CD14-positive monocyte (primary cell): ENCODE data around the gene SMC5. TPM values are rescaled to one million over a fixed set of nuclear protein-coding genes. Genes with fewer than 3 reads are reported as not detected.

Experiments used
- DNase-seq, 3 donors: peaks; one replicate each; pipeline ENCODE4 v3.0.0-alpha.2; 2011 to 2022
- H2AFZ ChIP-seq: 2 replicates; pipeline ENCODE4 v1.6.0; 2012; ENCODE audit warnings: mild to moderate bottlenecking, low read depth, low read length, inconsistent platforms; ENCODE audit not compliant: insufficient read depth, poor library complexity, severe bottlenecking
- H3K27ac ChIP-seq, 2 donors: 1 replicate in 1 of 2; 2 replicates in 1 of 2; pipeline ENCODE4 v1.5.1; 2012 to 2013; ENCODE audit warnings: low read length in 2 of 2, control low read depth in 1 of 2, inconsistent platforms in 1 of 2, low read depth in 1 of 2, mild to moderate bottlenecking in 1 of 2
- H3K27me3 ChIP-seq, 2 donors: one replicate each; pipeline versions ENCODE4 v1.6.0 to v1.6.1; 2011 to 2013; ENCODE audit warnings: low read length in 2 of 2; ENCODE audit not compliant: control insufficient read depth in 2 of 2, insufficient read depth in 2 of 2
- H3K36me3 ChIP-seq, 2 donors: replicated peaks in 1 of 2; 1 replicate in 1 of 2; 2 replicates in 1 of 2; pipeline versions ENCODE4 v1.5.1 to v1.6.1; 2012 to 2013; ENCODE audit warnings: low read length in 2 of 2, control low read depth in 1 of 2, inconsistent platforms in 1 of 2, mild to moderate bottlenecking in 1 of 2; ENCODE audit not compliant: insufficient read depth in 2 of 2, control insufficient read depth in 1 of 2
- H3K4me1 ChIP-seq, 2 donors: 1 replicate in 1 of 2; 2 replicates in 1 of 2; pipeline versions ENCODE4 v1.5.1 to v1.6.1; 2012 to 2013; ENCODE audit warnings: low read length in 2 of 2, control low read depth in 1 of 2, inconsistent platforms in 1 of 2, mild to moderate bottlenecking in 1 of 2, moderate library complexity in 1 of 2; ENCODE audit not compliant: insufficient read depth in 2 of 2, control insufficient read depth in 1 of 2
- H3K4me2 ChIP-seq: replicated peaks from 2 replicates; pipeline ENCODE3; 2012; ENCODE audit warnings: low read length, moderate library complexity, mild to moderate bottlenecking; ENCODE audit not compliant: poor library complexity, severe bottlenecking; ENCODE audit errors: extremely low read depth
- H3K4me3 ChIP-seq, 3 experiments: fragments of 200-600 bp in 1 of 3; sonication (generic) in 1 of 3; replicated peaks in 1 of 3; 1 replicate in 2 of 3; 2 replicates in 1 of 3; pipeline ENCODE4 v1.5.1; 2011 to 2013; ENCODE audit warnings: low read length in 3 of 3, mild to moderate bottlenecking in 3 of 3, control low read depth in 2 of 3, low read depth in 2 of 3, inconsistent platforms in 1 of 3, moderate library complexity in 1 of 3
- H3K79me2 ChIP-seq: 2 replicates; pipeline ENCODE4 v1.6.0; 2012; ENCODE audit warnings: mild to moderate bottlenecking, control low read depth, inconsistent platforms, low read length, moderate library complexity; ENCODE audit not compliant: insufficient read depth
- H3K9ac ChIP-seq: 2 replicates; pipeline ENCODE4 v1.6.0; 2017; ENCODE audit warnings: low read length, mild to moderate bottlenecking; ENCODE audit not compliant: insufficient read depth, poor library complexity, severe bottlenecking
- H3K9me3 ChIP-seq, 2 donors: replicated peaks in 1 of 2; 1 replicate in 1 of 2; 2 replicates in 1 of 2; pipeline versions ENCODE4 v1.5.1 to v1.6.1; 2012 to 2013; ENCODE audit warnings: low read length in 2 of 2, control low read depth in 1 of 2; ENCODE audit not compliant: control insufficient read depth in 1 of 2, insufficient read depth in 1 of 2
- H4K20me1 ChIP-seq: 2 replicates; pipeline ENCODE4 v1.6.0; 2012; ENCODE audit warnings: mild to moderate bottlenecking, low read length, control low read depth, moderate library complexity; ENCODE audit not compliant: insufficient read depth
- H3K27ac Mint-ChIP-seq, 7 donors: one replicate each; pipeline ENCODE4 v1.8.0; 2020; ENCODE audit warnings: mild to moderate bottlenecking in 7 of 7, mixed read lengths in 7 of 7, moderate library complexity in 6 of 7, inconsistent platforms in 2 of 7
- H3K27me3 Mint-ChIP-seq, 3 donors: one replicate each; pipeline ENCODE4 v1.8.0; 2021 to 2022; ENCODE audit warnings: low read depth in 3 of 3, mild to moderate bottlenecking in 3 of 3, mixed read lengths in 3 of 3, moderate library complexity in 3 of 3, inconsistent platforms in 1 of 3
- H3K36me3 Mint-ChIP-seq, 2 donors: one replicate each; pipeline ENCODE4 v1.8.0; 2020; ENCODE audit warnings: mixed read lengths in 2 of 2, inconsistent platforms in 1 of 2, mild to moderate bottlenecking in 1 of 2
- H3K4me1 Mint-ChIP-seq: one replicate; pipeline ENCODE4 v1.8.0; 2020; ENCODE audit warnings: mild to moderate bottlenecking, mixed read lengths
- H3K4me3 Mint-ChIP-seq, 2 donors: one replicate each; pipeline ENCODE4 v1.8.0; 2020; ENCODE audit warnings: mild to moderate bottlenecking in 2 of 2, mixed read lengths in 2 of 2, moderate library complexity in 1 of 2
- H3K9me3 Mint-ChIP-seq, 7 donors: one replicate each; pipeline ENCODE4 v1.8.0; 2020 to 2022; ENCODE audit warnings: mixed read lengths in 7 of 7, mild to moderate bottlenecking in 6 of 7, moderate library complexity in 6 of 7, inconsistent platforms in 2 of 7
- WGBS: methylation state at CpG from one replicate; pipeline ENCODE4 v1.1.5; 2013; ENCODE audit warnings: missing lambda C conversion rate; ENCODE audit not compliant: insufficient coverage; 5-methylcytosine and 5-hydroxymethylcytosine counted together
- intact Hi-C, 2 donors: fragments of 100-400 bp; cut with micrococcal nuclease; formaldehyde crosslinking; loops; one replicate each; pipeline versions ENCODE4 v1.15.0 to v1.15.1; 2023
- polyA plus RNA-seq, 3 donors: library from polyadenylated mRNA; depleted of rRNA in 1 of 3; unstranded in 2 of 3; stranded (reverse) in 1 of 3; fragments of 300-500 nt in 2 of 3; fragments of >200 nt in 1 of 3; fragmentation: Illumina TruSeq in 2 of 3; gene quantifications; 1 replicate in 2 of 3; 2 replicates in 1 of 3; pipeline ENCODE4 v1.2.3, GENCODE V29; 2012 to 2021
- TF ChIP-seq, protein P1 (sequence below): fragments of 200-600 bp; IDR thresholded peaks from one replicate; pipeline ENCODE4 v1.8.0; 2022; ENCODE audit warnings: antibody characterized with exemption, mild to moderate bottlenecking

Gene SMC5
- polyA plus RNA-seq, 3 donors = 4.9 to 13.6 (median 5.1) TPM

DNA sequence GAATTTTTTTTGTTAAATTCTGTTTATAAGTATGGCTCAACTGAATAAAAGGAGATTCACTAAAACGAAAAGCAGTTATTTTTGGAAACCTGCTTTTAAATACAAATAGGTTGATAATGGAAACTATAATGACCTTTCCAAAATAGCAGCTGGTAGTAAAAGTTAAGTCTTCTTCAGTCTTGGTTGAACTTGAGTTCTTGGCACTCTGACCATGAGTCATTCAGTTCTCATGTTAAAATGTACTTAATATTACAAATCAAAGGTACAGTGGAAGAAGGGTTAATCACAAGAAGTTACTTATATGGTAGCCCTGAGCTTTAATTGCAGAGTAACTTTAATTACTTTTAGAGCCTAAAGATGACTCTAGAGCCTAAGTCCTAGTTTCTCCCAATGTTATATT is 93.6 kb downstream of the SMC5 start:
- no peak overlapping the region for H2AFZ ChIP-seq
- TF ChIP-seq, protein P1, sequence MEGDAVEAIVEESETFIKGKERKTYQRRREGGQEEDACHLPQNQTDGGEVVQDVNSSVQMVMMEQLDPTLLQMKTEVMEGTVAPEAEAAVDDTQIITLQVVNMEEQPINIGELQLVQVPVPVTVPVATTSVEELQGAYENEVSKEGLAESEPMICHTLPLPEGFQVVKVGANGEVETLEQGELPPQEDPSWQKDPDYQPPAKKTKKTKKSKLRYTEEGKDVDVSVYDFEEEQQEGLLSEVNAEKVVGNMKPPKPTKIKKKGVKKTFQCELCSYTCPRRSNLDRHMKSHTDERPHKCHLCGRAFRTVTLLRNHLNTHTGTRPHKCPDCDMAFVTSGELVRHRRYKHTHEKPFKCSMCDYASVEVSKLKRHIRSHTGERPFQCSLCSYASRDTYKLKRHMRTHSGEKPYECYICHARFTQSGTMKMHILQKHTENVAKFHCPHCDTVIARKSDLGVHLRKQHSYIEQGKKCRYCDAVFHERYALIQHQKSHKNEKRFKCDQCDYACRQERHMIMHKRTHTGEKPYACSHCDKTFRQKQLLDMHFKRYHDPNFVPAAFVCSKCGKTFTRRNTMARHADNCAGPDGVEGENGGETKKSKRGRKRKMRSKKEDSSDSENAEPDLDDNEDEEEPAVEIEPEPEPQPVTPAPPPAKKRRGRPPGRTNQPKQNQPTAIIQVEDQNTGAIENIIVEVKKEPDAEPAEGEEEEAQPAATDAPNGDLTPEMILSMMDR = no peak
- peaks cover 41 to 48% of the 10 kb centered on the region in 2 donors for H3K36me3 Mint-ChIP-seq
- DNase-seq = no peak
- no peak overlapping the region for H3K4me3 Mint-ChIP-seq
- no peaks in the 10 kb centered on the region for H3K27me3 Mint-ChIP-seq
- WGBS = no CpG with 5 or more reads among the region's 1 CpG
- H3K4me1 Mint-ChIP-seq = peaks cover 5% of the 10 kb centered on the region
- H4K20me1 ChIP-seq = no peaks in the 10 kb centered on the region
- no peaks in the 10 kb centered on the region for H3K4me1 ChIP-seq
- no peaks in the 10 kb centered on the region for H3K9me3 ChIP-seq
- intact Hi-C loops = no loop called here
- no peak overlapping the region for H3K27ac ChIP-seq
- no peak overlapping the region for H3K27ac Mint-ChIP-seq
- no peaks in the 10 kb centered on the region for H3K9me3 Mint-ChIP-seq
- no peaks in the 10 kb centered on the region for H3K27me3 ChIP-seq
- peaks cover 41 to 60% of the 10 kb centered on the region in 2 donors for H3K36me3 ChIP-seq
- no peak overlapping the region for H3K9ac ChIP-seq
- H3K4me3 ChIP-seq = no peak overlapping the region
- H3K79me2 ChIP-seq = no peaks in the 10 kb centered on the region
- H3K4me2 ChIP-seq = no peak overlapping the region

DNA sequence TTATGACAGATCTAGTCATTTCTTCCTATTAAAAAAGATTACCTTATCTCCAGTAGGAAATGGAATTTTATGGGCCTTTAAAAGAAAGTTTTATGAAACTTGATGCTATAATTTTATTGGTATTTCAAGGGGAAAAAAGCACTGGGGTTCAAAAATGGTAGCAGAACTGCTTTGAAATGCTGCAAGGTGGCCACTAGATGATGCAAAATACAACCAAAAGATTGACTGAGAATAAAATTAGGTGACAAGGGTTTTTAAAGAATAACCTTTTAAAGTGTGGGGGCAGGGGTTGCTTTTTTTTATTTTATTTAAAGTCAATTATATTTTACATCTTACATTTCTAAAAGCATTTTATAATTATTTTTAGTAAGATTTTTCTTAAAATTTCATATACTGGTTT is 94.0 kb downstream of the SMC5 start:
- Mint-ChIP-seq H3K4me1 (peaks cover 6% of the 10 kb centered on the region), H3K27ac (no peak overlapping the region), H3K9me3 (no peaks in the 10 kb centered on the region), H3K4me3 (no peak overlapping the region), H3K27me3 (no peaks in the 10 kb centered on the region), H3K36me3 (peaks cover 37 to 44% of the 10 kb centered on the region in 2 donors)
- Histone ChIP-seq H3K27ac (no peak overlapping the region), H3K27me3 (no peaks in the 10 kb centered on the region), H2AFZ (no peak overlapping the region), H3K79me2 (no peaks in the 10 kb centered on the region), H3K9ac (no peak overlapping the region), H3K36me3 (peaks cover 37 to 60% of the 10 kb centered on the region in 2 donors), H3K4me1 (no peaks in the 10 kb centered on the region), H4K20me1 (no peaks in the 10 kb centered on the region), H3K4me3 (no peak overlapping the region), H3K9me3 (no peaks in the 10 kb centered on the region), H3K4me2 (no peak overlapping the region)
- TF ChIP-seq, protein P1 = peak; percentile 37
- DNase-seq = no peak
- intact Hi-C loops = no loop called here
